Kidney epithelial cell (primary cell): ENCODE results near the gene TEX51. TPM values are rescaled to one million over a fixed set of nuclear protein-coding genes. Genes with fewer than 3 reads are reported as not detected.

ENCODE experiments used
- DNase-seq: peaks from one replicate; pipeline ENCODE4 v3.0.0-alpha.2; 2010; ENCODE audit warnings: low read depth
- H3K27me3 ChIP-seq: 2 replicates; pipeline ENCODE4 v1.6.0; 2011; ENCODE audit warnings: low read length; ENCODE audit not compliant: control insufficient read depth, insufficient read depth
- H3K36me3 ChIP-seq: 2 replicates; pipeline ENCODE4 v1.5.1; 2011; ENCODE audit warnings: low read length; ENCODE audit not compliant: control insufficient read depth, insufficient read depth
- H3K4me3 ChIP-seq: 2 replicates; pipeline ENCODE4 v1.5.1; 2011; ENCODE audit warnings: low read depth, mild to moderate bottlenecking, control low read depth, low read length
- total RNA-seq: library from RNA; depleted of rRNA; stranded (reverse); fragments of >200 nt; gene quantifications from 2 replicates; pipeline ENCODE4 v1.2.3, GENCODE V29; 2015
- TF ChIP-seq, protein P1 (sequence below): IDR thresholded peaks from 2 replicates; pipeline ENCODE4 v1.5.1; 2011; ENCODE audit warnings: mild to moderate bottlenecking, moderate library complexity, low read length, control low read depth, inconsistent platforms; ENCODE audit not compliant: insufficient read depth, poor library complexity, severe bottlenecking

TEX51 gene
- total RNA-seq, 1 donor from 2014 or later = not detected

DNA sequence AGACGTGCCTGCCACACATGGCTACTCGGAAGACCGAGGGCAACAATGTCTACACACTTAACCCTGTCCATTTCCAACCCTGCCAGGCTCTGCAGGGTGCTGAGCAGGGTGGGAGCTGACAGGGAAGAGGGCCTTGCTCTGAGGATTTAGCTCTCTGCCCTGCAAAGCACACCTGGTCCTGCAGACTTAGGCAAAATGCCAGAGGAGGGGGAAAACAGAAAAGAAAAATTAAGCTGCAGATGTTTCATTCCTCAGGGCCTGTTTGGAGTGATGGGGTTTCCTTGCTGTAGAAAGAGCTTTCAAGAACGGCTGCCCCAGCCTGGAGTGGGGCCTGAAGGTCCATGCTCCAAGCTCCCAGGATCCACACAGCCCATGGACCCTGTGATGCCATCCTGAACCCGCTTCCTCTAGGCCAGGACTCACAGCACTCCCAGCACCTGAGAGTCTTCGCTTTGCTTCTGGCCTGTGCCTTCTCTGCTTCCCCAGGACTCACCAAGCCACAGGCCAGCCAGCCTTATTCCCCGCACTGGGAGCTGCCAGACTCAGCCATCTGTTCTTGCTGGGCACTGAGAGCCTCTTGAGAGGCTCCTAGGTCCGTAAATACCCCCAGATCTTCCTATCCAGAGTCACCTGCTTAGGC is 9.1 kb upstream of the TEX51 start:
- TF ChIP-seq, protein P1, sequence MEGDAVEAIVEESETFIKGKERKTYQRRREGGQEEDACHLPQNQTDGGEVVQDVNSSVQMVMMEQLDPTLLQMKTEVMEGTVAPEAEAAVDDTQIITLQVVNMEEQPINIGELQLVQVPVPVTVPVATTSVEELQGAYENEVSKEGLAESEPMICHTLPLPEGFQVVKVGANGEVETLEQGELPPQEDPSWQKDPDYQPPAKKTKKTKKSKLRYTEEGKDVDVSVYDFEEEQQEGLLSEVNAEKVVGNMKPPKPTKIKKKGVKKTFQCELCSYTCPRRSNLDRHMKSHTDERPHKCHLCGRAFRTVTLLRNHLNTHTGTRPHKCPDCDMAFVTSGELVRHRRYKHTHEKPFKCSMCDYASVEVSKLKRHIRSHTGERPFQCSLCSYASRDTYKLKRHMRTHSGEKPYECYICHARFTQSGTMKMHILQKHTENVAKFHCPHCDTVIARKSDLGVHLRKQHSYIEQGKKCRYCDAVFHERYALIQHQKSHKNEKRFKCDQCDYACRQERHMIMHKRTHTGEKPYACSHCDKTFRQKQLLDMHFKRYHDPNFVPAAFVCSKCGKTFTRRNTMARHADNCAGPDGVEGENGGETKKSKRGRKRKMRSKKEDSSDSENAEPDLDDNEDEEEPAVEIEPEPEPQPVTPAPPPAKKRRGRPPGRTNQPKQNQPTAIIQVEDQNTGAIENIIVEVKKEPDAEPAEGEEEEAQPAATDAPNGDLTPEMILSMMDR = no peak

DNA sequence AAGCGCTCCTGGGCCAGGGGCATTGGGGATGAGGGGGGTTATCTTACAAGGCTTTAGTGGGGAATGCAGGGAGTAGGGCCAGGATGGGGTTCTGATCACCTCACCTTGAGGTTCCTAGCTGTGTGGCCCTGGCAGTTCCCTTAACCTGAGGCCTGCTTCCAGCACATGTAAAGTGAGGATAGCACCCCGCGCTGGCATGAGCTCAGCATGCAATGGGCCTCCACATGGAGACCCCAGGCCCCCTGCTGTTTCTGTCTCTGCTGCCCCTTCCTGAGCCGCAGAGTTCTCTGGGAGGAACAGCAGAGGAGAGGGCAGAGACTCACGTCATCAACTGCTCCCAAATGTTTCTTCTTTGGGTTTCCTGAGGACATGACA is 8.6 kb upstream of the TEX51 start:
- no peak for DNase-seq
- H3K4me3 ChIP-seq = no peak overlapping the region
- H3K27me3 ChIP-seq = no peaks in the 10 kb centered on the region
- no peaks in the 10 kb centered on the region for H3K36me3 ChIP-seq
- TF ChIP-seq, protein P1 = no peak

More for the DNA sequence above, 9.1 kb upstream of the TEX51 start:
- H3K36me3 ChIP-seq = no peaks in the 10 kb centered on the region
- no peak for DNase-seq
- H3K27me3 ChIP-seq = no peaks in the 10 kb centered on the region
- H3K4me3 ChIP-seq = no peak overlapping the region

- TF ChIP-seq, protein P1 = no peak
- Histone ChIP-seq H3K36me3 (no peaks in the 10 kb centered on the region), H3K27me3 (no peaks in the 10 kb centered on the region), H3K4me3 (no peak overlapping the region)
- DNase-seq = no peak
These were observed 7.9 kb upstream of the TEX51 start for GRCh38 chr2:126890551-126891450.

DNA sequence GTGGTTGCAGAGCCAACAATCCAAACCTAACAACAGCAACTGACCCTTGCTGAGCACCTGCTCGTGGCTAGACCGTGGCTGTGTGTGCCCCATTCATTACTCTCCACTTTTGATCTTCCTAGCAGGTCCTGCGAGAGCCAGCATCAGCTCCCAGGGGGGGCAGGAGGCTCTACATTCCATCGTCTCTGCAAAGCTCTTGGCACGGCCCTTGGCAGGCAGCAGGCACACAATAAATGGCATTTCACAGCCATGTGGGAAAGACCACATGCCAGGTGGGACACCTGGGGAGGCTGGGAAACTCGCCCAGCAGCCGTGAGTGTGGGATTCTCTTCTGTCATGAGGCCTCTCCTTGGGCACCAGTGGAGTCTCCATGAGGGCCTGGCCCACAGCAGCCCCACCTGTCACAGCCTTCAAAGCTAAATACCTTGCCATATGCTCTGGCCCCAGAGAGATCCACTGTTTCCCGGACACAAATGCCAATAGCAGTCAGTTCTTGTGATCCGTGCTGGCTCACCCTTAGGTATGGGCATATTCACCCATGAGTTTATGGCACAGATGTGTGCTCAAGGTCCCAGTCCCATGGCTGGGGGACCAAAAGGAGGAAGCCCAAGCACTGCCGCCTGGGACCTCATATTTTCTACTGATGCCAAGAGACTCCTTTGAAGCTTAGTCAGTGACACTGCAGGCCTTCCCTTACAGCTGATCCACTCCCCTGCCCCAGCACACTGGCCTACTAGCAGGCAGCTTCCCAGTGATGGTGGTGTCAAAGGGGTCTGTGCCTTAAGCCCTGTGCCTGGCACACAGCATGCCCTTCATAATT is 6.8 kb upstream of the TEX51 start:
- TF ChIP-seq, protein P1 = no peak
- Histone ChIP-seq H3K4me3 (no peak overlapping the region), H3K36me3 (no peaks in the 10 kb centered on the region), H3K27me3 (no peaks in the 10 kb centered on the region)
- no peak for DNase-seq

DNA sequence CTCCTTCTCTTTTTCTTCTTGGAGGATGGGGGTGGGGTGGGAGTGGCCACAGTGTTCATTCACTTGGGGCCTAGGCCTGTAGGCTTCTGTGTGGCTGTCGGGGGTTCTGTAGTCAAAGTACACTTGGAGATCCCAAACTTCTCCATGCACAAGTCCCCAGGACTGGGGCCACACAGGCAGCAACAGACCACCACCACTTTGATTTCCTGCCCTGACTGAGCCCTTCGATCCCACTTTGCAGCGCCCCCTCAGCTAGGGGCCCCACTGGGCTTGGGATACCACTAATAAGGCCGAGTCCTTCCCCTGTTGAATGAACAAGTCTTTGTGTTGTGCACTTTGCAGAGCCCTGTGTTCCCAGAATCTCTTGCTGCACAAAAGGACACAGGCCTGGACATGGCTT is 5.5 kb upstream of the TEX51 start:
- TF ChIP-seq, protein P1 = no peak
- no peak overlapping the region for H3K4me3 ChIP-seq
- H3K36me3 ChIP-seq = no peaks in the 10 kb centered on the region
- DNase-seq = no peak
- H3K27me3 ChIP-seq = no peaks in the 10 kb centered on the region
